ENCODE results near the gene C1orf21.

DNA sequence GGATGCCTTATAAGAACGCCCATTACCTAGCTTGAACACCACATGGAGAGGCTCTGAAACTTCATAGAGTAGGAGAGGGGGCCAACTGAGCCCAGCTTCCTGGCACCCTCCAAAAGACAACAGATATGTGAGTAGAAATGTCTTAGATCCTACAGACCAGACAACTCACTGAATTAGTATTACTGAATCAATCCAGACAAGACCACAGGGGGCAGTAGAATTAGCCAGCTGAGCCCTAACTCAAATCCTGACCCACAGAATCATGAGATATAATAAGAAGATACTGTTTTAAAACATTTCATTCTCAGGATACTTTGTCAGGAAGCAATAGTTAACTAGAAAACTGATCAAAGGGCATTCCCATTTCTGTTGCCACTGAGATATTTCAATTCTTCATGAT is 45.8 kb upstream of the C1orf21 start:
- TF ChIP-seq POLR2A (IDR thresholded peaks at IDR 0.05; ENCODE audit: low read depth, low read length) (no peak), POLR2AphosphoS5 (IDR thresholded peaks at IDR 0.05; ENCODE audit: low read depth, low read length) (no peak), TAF1 (IDR thresholded peaks at IDR 0.05; ENCODE audit: low read depth, low read length) (no peak)

Data from GM12891 (cell line).